Astrocyte of the spinal cord (primary cell): ENCODE measurements around the gene SNX22.

ENCODE experiments used
- DNase-seq: peaks from one replicate; pipeline ENCODE4 v3.0.0; 2011; ENCODE audit warnings: low read depth, low spot score
- H3K4me3 ChIP-seq: 2 replicates; pipeline ENCODE4 v1.5.1; 2011; ENCODE audit warnings: low read depth, mild to moderate bottlenecking, low read length, moderate library complexity
- CTCF ChIP-seq: IDR thresholded peaks from 2 replicates; pipeline ENCODE4 v1.5.1; 2012; ENCODE audit warnings: low read depth, mild to moderate bottlenecking, low read length, inconsistent platforms
- in situ Hi-C: cut with HindIII; loops from 2 replicates; pipeline ENCODE4 v1.10.0; 2017; ENCODE audit warnings: low sequenced_read_pairs

Gene SNX22

GRCh38 chr15:64155802-64156651 is 4.5 kb downstream of the SNX22 start:
- H3K4me3 ChIP-seq: no peak overlapping the region
- TF ChIP-seq CTCF: no peak
- in situ Hi-C loops: no loop called here
- no peak for DNase-seq

GRCh38 chr15:64156652-64157331 is 5.3 kb downstream of the SNX22 start:
- in situ Hi-C loops: no loop called here
- TF ChIP-seq CTCF: no peak
- no peak overlapping the region for H3K4me3 ChIP-seq
- no peak for DNase-seq

- no peak overlapping the region for H3K4me3 ChIP-seq
- TF ChIP-seq CTCF: no peak
- DNase-seq: no peak
- in situ Hi-C loops: no loop called here
These were observed 6.1 kb downstream of the SNX22 start for GRCh38 chr15:64157599-64158125.

- TF ChIP-seq CTCF: no peak
- H3K4me3 ChIP-seq: no peak overlapping the region
- in situ Hi-C loops: no loop called here
- DNase-seq: no peak
These were observed 7.0 kb downstream of the SNX22 start for GRCh38 chr15:64158363-64159134.

DNA sequence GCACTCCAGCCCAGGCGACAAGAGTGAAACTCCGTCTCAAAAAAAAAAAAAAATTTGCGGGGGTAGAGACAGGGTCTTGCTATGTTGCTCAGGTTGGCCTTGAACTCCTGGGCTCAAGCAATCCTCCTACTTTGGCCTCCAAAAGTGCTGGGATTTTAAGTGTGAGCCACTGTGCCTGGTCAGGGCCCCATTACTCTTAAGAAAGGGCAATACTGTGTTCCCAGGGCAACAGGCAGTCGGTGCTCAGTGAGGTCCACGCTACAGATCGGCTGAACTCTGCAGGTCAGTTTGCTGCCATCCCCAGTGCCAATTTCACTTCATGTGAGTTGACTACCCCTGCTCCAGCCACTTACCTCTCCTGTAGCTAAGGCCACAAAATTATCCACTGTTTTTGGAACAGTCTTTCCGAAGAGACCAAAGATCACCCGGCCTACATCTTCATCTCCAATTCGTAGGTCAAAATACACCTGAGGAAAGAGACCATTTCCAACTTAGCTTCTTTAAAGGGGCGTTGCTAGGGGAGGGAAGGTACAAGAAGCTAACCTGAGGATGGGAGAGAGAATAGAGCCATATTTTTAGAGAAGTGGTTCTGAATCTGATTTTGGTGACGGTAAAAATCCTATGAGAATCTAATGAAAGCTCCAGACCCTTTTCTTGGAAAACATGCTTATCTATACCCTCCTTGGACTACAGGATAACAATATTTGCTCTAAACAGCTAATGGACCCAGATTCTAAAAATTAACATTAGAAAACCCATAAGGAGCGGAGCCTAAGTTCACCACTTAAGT is 10.4 kb downstream of the SNX22 start:
- in situ Hi-C loops: no loop called here
- no peak for DNase-seq
- peak overlapping the region; percentile 95 for H3K4me3 ChIP-seq
- no peak for TF ChIP-seq CTCF
